ENCODE data around the gene PTCD2.
A peak's percentile ranks its signal among the peaks of the same experiment; 100 is the strongest.

PTCD2 gene, protein sequence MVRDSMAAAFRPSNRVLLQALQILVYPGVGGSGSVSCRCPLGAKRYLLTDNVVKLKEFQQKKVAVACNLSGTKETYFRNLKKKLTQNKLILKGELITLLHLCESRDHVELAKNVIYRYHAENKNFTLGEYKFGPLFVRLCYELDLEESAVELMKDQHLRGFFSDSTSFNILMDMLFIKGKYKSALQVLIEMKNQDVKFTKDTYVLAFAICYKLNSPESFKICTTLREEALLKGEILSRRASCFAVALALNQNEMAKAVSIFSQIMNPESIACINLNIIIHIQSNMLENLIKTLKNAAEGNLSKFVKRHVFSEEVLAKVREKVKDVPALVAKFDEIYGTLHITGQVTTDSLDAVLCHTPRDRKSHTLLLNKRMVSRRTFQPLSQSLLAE

DNA sequence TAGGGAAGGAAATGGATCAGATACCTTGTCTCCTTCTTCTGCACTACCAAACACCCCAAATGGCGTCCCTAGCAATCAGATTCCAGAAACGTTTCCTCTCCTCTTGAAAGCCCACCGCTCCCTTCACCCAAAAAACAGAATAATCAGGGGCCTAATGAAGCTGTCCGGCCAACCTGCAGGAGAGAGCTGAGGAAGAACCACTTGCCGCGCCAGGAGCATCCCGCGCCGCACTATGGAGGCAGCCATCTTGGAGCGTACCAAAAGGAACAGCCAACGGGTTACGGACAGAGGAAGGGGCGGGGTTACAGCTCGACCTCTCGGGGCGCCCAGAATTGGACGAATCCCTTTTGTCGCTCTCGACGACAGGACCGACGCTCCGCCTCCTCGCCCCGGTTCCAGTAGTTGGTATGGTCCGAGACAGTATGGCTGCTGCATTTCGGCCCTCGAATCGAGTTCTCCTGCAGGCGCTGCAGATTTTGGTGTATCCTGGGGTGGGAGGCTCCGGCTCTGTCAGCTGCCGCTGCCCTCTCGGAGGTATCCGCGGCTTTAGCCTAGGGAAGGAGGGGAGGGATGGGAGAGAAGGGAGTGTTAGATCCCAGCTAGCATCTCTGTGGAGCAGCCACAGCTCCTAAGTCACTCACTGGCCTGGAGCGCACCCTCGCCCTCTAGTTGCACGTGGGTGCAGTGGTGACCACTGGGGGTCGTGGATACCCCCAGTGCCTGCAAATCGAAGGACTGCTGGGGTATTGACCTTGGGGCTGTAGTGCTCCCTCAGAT lies at the start of gene PTCD2, which contains the start of gene MRPS27:
Gene PTCD2, plus strand, starts transcription at position 398 of the 777 bp plus-strand sequence. Its CDS starts 10 bp downstream, at position 408.
Gene MRPS27, minus strand, starts transcription at position 265 of the 777 bp plus-strand sequence. Its CDS starts 19 bp downstream, at position 246.
- DNase-seq: peak; percentile 96

DNA sequence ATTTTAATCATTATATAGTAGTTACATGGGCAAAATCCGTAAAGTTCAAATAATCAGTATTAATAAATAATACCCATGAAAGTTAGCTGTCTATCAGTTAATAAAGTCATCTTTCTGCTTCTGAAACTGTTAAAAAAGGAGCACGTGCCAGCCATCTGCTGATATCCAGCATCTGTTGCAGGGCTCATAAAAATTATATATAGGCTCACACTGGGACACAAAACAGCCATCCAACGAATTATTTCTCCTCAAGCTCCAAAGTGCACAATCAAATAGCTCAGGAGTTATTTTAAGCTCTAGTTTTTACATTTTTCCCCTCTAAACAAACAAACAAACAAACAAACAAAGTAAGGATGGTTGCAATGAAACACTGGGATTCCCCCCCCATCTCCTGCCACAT lies 48.5 kb upstream of the PTCD2 start:
- DNase-seq: peak; percentile 29

- DNase-seq: no peak
These were observed 47.8 kb upstream of the PTCD2 start for GRCh38 chr5:72272398-72272797.

GRCh38 chr5:72273547-72273946 lies 46.6 kb upstream of the PTCD2 start:
- no peak for DNase-seq

GRCh38 chr5:72276219-72276752 lies 43.9 kb upstream of the PTCD2 start:
- no peak for DNase-seq

GRCh38 chr5:72280581-72281069 lies 39.5 kb upstream of the PTCD2 start:
- peak; percentile 56 for DNase-seq

DNA sequence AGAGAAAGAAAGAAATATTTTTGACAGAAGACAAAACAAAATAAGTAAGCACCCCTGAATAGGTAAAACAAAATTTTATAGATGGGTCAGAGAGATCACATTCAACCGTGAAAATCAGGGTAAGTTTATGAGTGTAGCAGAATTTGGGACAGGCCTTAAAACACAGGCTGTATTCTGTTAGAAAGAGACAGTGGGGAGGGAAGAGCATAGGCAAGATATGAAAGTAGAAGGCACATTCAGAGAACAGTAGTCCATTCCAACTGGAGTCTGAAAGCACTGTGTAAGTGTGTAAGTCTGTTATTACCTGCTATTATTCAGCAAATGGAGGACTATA lies 38.8 kb upstream of the PTCD2 start:
- no peak for DNase-seq

GRCh38 chr5:72281764-72282499 lies 38.2 kb upstream of the PTCD2 start:
- peak; percentile 64 for DNase-seq

GRCh38 chr5:72282878-72283277 lies 37.3 kb upstream of the PTCD2 start:
- no peak for DNase-seq

- DNase-seq: no peak
These were observed 36.8 kb upstream of the PTCD2 start for GRCh38 chr5:72283358-72283757.

DNA sequence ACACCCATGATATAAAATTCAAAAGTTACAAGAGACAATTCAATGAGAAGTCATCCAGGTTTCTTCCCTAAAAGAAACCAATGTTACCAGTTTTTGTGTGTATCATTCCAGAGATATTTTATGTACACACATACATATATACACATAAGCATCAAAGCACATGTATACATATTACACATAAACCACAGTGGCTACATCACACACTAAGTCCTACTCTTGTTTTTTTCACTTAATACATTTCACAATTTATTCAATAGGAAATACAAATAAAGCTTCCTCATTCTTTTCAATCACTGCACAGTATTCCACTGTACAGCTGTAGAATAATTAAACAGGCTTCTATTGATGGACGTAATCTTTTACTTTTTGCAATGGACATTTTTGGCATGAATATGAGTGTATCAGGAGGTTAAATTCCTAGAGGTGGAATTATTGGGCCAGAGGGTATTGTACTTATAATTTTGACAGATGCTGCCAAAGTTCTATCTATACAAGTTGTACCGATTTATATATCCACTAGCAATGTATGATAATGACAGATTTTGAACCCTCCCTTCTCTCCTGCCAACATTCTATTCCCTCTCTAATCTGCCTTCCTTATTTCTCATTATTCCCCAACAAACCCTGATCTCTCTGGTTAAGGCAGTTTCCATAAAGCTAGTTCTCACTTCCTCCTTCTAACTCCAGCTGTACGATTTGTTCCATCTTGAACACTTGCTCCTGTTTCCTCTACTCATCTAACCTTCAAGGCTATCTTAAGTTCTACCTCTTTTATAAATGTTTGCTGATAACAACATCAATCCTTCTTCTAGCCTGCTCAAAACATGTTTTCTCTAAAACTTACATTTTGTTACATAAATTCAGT lies 35.4 kb upstream of the PTCD2 start:
- DNase-seq: no peak

DNA sequence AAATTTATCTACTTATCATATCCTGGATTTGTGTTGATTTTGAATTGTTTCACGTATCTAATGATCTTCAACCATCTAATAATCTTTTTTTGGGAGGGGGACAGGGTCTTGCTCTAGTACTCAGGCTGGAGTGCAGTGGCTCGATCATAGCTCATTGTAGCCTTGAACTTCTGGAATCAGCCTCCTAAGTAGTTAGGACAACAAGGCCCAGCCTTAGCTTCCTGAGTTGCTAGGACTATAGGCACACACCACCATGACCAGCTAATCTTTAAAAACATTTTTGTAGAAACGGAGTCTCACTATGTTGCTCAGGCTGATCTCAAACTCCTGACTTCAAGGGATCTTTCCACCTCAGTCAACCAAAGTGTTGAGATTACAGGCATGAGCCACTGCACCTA lies 34.8 kb upstream of the PTCD2 start:
- DNase-seq: no peak

DNA sequence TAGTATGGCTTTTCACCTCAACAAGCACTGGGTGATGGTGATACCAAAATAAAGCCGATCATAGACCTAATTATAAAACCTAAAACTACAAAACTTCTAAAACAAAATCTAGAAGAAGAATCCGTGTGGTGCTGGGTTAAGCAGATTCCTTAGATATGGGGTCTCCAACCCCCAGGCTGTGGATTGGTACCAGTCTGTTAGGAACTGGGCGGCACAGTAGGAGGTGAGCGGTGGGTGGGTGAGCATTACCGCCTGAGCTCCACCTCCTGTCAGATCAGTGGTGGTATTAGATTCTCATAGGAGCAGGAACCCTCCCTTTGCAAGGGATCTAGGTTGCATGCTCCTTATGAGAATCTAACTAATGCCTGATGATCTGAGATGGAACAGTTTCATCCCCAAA lies 33.4 kb upstream of the PTCD2 start:
- DNase-seq: no peak

DNA sequence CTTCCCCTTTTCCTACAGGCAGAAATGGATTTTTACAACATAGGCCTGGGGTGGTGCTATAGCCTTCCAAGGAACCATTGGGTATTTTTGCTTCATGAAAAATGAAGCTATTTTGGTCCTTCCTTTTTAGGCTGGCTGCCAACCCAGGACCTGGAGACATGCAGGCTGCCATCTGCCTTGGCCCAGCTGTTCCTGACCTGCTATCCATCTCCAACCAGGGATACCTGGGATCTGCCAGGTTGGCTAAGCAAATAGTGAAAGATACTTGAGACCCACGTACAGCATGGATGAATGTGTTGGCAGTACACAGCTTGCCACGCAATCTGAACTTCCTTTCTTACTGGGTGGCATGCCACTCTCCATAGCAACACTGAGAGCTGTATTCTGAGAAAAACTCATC lies 31.2 kb upstream of the PTCD2 start:
- peak; percentile 94 for DNase-seq

DNA sequence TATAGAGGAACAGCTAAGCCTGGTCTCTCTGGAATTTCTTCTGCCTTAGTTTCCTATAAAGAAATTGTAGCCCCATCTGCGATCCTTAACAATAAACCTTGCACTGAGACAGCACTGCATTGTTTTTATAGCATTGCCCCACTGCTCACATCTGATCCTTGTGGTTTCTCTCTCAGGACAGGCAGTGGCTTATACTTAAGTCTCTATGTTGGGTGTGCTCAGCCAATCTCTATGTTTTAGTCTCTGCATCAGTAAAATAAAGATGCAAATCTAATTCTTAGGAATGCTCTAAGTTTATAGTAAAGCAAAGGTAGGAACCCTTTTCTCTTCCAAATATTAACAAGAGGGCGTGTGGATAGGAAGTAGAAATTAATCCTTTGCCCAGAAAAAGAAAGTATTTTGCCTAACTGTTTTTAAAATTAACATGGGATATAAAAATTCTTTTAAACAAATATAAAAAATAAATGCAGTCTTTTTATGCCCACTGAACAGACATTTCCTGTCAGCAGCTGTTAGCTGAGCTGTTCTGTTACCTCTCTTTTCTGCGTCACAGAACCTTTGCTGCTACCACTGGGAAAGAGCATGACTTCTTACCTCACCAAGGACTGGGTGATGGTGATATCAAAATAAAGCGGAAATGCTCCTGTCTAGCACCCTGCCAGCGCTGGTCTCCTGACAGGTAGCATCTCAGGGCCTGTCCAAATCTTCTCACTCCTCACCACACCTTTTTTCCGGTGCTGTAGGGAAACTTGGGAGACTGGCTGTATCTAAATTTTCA lies 29.6 kb upstream of the PTCD2 start:
- DNase-seq: no peak

GRCh38 chr5:72291601-72292000 lies 28.6 kb upstream of the PTCD2 start:
- DNase-seq: peak; percentile 76

DNA sequence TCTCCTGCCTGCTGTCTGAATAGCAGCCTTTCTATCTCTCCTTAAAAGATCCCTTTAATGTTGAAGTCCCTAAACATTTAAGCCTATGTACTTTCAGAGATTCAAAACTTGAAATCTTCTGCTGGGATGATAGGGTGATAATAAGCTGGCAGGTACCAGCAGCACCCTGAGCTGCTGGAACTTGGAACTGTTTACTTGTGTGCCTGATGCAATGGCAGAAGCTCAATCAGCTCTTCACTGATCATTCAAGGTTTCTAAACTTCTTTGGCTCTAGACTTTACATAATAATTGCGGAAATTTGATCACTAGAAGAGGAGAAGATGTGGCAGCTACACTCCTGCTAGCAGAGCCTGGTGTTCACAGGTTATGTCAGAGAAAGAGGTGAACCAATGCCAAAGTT lies 27.8 kb upstream of the PTCD2 start:
- DNase-seq: peak; percentile 42

- DNase-seq: no peak
These were observed 26.6 kb upstream of the PTCD2 start for GRCh38 chr5:72293495-72294055.

DNA sequence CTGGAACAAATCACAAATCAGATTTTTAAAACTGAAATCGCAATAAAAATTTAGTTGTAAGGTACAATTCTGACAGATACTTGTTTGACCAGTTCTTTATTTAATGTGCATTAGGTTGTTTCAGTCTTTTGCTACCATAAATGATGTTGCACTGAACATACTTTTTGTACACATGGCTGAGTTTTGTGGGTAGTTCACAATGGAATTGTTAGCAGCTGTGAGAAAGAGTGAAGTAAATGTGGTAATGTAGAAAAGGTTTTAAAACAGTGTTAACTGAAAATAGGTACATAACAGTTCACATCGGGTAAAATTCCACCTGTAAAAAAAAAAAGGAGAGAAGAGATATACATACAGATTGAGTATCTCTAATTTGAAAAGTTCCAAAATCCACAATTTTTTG lies 25.7 kb upstream of the PTCD2 start:
- no peak for DNase-seq

DNA sequence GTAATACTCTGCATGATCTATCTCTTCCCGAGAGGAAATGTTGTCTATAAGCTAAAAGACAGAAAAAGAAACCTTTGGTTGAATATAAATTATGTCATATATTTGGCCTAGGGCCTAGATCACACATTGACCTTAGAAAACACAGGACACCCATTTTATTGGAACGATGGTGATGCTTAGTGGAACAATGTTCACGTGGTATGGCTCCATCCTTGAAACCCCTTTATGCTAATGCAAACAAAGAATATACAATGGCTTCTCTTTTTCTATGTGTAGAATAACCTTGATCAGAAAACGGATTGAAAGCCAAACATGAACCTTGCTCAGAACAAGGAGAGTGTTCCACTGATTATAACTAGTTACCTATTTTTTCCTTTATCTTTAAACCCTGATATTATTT lies 24.6 kb upstream of the PTCD2 start:
- peak; percentile 21 for DNase-seq

DNA sequence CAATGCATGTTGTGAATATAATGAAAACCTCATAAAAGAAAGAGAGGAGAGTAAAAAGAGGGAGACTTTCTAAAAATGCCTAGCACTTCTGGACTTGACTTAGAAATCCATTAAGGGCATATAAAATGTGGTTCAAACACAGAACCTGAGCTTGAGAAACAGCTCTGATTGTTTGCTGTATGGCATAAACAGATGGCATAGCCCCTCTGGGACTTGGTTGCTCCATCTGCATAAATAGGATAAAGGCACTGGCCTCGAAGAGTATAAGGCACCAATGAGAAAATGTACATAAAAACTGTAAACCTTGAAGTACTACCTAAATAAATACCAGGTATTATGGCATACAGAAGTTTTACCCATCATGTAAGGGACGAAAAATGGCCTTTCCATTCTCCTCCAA lies 23.9 kb upstream of the PTCD2 start:
- peak; percentile 79 for DNase-seq

Data from NCI-H446 treated with DMSO at 0.1 percent for 48 hours (cell line).